Upper lobe of right lung (tissue), 1 donor: Measurements from ENCODE around the gene GASK1A. TPM values are rescaled to one million over a fixed set of nuclear protein-coding genes. Genes with fewer than 3 reads are reported as not detected.
"Not testable (repeated sequence)": the region's sequence is repeated elsewhere in the genome, so short reads cannot be mapped to it uniquely, and the experiment has no call there.

Experiments
- ATAC-seq: fragments of 200-7000 bp; cut with Tn5 transposase; one replicate; pipeline ENCODE4 v1.9.1; 2020; ENCODE audit warnings: mild to moderate bottlenecking, moderate library complexity
- DNase-seq: peaks from one replicate; pipeline ENCODE4 v3.0.0-alpha.2; 2020
- H3K27ac ChIP-seq: fragments of 200-600 bp; one replicate; pipeline ENCODE4 v1.8.0; 2022
- H3K27me3 ChIP-seq: fragments of 200-600 bp; one replicate; pipeline ENCODE4 v1.8.0; 2022; ENCODE audit warnings: mild to moderate bottlenecking
- H3K36me3 ChIP-seq: fragments of 200-600 bp; one replicate; pipeline ENCODE4 v1.8.0; 2022
- H3K4me1 ChIP-seq: fragments of 200-600 bp; one replicate; pipeline ENCODE4 v1.8.0; 2022
- H3K4me3 ChIP-seq: fragments of 200-600 bp; one replicate; pipeline ENCODE4 v1.8.0; 2022; ENCODE audit warnings: mild to moderate bottlenecking
- H3K9me3 ChIP-seq: fragments of 200-600 bp; one replicate; pipeline ENCODE4 v1.8.0; 2022
- intact Hi-C: fragments of 100-400 bp; cut with DNase I; formaldehyde crosslinking; loops from one replicate; pipeline ENCODE4 v1.11.0; 2022
- total RNA-seq: library from RNA; stranded (reverse); fragmentation: NEBNext Ultra II Directional; extraction: Animal tissue kit (Norgen Biotek cat#: 25700); gene quantifications from one replicate; pipeline ENCODE4 v1.2.1, GENCODE V29; 2021
- TF ChIP-seq, protein P1 (sequence below): fragments of 200-600 bp; IDR thresholded peaks from one replicate; pipeline ENCODE4 v1.8.0; 2022; ENCODE audit warnings: antibody characterized with exemption
- donor health status: DM: no; HTN: yes; CAD: no; lungs with severe emphysema.

The GASK1A gene
- total RNA-seq, 1 donor from 2014 or later: 3.9 TPM

DNA sequence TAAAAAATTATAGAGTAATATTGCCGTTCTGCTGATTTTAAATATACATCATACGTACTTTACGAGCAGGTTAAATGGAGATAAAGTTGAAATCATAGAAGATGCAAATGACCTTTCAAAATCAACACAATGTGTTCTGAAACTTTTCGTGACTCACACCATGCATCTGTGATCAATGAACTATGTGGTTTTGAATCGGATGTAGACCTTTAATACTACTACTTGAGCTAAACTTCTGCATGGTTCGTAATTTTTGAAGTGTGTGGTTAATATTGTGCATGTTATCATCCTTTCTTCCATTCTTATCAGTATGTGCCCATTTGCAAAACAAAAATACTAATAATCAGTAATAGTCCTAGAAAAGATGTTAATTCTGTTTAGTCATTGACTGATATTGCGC, 58.9 kb downstream of the GASK1A start:
- Histone ChIP-seq H3K4me1 (no peaks in the 10 kb centered on the region), H3K9me3 (no peaks in the 10 kb centered on the region), H3K27ac (no peak overlapping the region), H3K36me3 (no peaks in the 10 kb centered on the region), H3K4me3 (no peak overlapping the region), H3K27me3 (no peaks in the 10 kb centered on the region)
- intact Hi-C loops: no loop called here
- no peak for DNase-seq
- TF ChIP-seq, protein P1, sequence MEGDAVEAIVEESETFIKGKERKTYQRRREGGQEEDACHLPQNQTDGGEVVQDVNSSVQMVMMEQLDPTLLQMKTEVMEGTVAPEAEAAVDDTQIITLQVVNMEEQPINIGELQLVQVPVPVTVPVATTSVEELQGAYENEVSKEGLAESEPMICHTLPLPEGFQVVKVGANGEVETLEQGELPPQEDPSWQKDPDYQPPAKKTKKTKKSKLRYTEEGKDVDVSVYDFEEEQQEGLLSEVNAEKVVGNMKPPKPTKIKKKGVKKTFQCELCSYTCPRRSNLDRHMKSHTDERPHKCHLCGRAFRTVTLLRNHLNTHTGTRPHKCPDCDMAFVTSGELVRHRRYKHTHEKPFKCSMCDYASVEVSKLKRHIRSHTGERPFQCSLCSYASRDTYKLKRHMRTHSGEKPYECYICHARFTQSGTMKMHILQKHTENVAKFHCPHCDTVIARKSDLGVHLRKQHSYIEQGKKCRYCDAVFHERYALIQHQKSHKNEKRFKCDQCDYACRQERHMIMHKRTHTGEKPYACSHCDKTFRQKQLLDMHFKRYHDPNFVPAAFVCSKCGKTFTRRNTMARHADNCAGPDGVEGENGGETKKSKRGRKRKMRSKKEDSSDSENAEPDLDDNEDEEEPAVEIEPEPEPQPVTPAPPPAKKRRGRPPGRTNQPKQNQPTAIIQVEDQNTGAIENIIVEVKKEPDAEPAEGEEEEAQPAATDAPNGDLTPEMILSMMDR: no peak
- ATAC-seq: no peak

DNA sequence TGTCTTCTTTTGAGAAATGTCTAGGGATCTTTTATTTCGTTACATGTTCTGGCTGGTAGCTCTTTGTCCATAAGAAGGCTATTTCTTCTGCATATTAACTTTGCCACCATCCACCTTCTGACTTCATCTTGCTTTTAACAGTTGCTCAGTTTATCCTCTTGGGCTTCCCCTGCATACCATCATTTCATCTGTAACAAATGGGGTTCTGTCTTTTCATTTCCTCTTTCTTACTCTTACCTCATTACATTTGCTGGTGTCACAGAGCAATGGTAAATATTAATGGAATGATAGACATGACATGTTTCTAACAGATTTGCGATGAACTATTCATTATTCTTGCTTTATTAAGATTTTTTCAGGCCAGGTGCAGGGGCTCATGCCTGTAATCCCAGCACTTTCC, 62.4 kb downstream of the GASK1A start:
- intact Hi-C loops: no loop called here
- no peak overlapping the region for H3K4me3 ChIP-seq
- H3K27me3 ChIP-seq: no peaks in the 10 kb centered on the region
- DNase-seq: no peak
- no peaks in the 10 kb centered on the region for H3K36me3 ChIP-seq
- no peak overlapping the region for H3K27ac ChIP-seq
- ATAC-seq: no peak
- peaks cover 8% of the 10 kb centered on the region for H3K9me3 ChIP-seq
- H3K4me1 ChIP-seq: no peaks in the 10 kb centered on the region
- TF ChIP-seq, protein P1: no peak

DNA sequence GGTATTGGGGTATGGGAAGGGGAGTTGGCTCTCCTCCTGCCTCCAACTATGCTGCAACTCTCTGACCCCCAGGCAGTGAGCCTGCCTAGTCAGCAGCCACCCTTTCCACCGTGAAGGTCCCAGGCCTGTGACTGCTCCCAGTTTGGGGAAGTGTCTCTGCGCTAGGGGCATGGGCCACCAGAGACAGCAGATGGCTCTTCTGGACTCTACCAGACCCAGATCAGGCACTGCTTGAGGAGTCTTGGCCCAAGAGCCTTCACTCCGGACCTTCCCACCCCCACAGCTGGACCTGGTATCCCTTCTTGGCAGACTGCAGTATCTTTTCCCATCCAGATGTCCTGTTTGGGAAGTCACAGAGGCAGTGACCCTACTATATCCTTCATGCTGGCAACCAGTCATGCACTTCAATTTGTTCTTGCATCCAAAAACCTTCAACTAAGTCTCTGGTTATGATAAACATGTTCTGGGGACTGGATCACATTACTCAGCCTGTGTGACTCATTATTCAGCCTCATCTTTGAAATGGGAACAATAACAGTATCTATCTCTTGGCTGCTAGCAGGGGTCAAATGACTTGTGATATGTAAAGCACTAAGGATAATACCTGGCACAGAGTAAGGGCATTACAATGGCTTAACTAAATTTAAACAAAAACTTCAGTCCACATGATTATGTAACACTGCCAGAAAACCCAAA, 64.1 kb downstream of the GASK1A start:
- TF ChIP-seq, protein P1: no peak
- intact Hi-C loops: no loop called here
- H3K27me3 ChIP-seq: no peaks in the 10 kb centered on the region
- peaks cover 8% of the 10 kb centered on the region for H3K9me3 ChIP-seq
- DNase-seq (no peak), ATAC-seq (no peak)
- no peaks in the 10 kb centered on the region for H3K4me1 ChIP-seq
- no peak overlapping the region for H3K4me3 ChIP-seq
- H3K27ac ChIP-seq: no peak overlapping the region
- no peaks in the 10 kb centered on the region for H3K36me3 ChIP-seq

DNA sequence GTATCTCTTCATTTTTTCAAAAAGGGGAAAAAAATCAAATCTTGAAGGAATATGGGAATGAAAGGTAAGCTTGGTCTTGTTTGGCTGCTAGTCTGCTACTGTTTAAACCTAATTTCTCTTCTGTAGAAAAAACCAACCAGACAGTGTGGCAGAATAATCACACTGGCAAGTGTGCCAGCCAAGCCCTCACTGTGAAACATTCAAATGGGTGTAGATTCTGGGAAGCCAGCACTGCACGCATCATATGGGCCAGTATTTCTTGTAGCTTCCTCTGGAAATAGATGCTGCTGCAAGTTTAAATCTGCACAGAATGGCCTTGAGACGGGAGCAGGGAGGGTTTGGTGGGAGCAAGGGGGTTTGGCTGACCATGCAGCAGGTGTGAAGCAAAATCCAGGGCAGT, 64.7 kb downstream of the GASK1A start:
- H3K27ac ChIP-seq: no peak overlapping the region
- DNase-seq (no peak), ATAC-seq (no peak)
- H3K27me3 ChIP-seq: no peaks in the 10 kb centered on the region
- intact Hi-C loops: no loop called here
- H3K36me3 ChIP-seq: no peaks in the 10 kb centered on the region
- no peaks in the 10 kb centered on the region for H3K4me1 ChIP-seq
- H3K4me3 ChIP-seq: no peak overlapping the region
- peaks cover 12% of the 10 kb centered on the region for H3K9me3 ChIP-seq
- TF ChIP-seq, protein P1: no peak

DNA sequence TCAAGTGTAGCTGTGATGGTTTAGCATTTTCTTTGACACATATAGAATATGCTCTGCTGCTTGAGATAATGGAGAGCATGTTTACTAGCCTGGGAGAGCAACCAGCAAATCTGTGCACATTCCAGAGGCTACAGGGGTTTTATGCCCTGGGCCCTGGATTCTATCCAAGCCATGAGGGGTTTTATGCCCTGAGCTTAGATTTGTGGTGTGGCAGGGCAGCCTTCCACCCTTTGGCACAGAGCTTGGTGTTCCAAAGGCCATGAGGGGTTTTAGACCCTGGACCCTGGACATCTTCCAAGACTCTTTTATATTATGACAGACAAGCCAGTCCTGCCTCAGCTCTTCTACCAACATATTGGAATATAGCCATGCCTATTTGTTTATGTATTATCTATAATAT, 66.0 kb downstream of the GASK1A start:
- ATAC-seq, H3K27me3 ChIP-seq, intact Hi-C loops, DNase-seq, H3K27ac ChIP-seq, H3K4me1 ChIP-seq, H3K36me3 ChIP-seq, H3K4me3 ChIP-seq: not testable (repeated sequence)
- H3K9me3 ChIP-seq: peaks cover 18% of the 10 kb centered on the region

DNA sequence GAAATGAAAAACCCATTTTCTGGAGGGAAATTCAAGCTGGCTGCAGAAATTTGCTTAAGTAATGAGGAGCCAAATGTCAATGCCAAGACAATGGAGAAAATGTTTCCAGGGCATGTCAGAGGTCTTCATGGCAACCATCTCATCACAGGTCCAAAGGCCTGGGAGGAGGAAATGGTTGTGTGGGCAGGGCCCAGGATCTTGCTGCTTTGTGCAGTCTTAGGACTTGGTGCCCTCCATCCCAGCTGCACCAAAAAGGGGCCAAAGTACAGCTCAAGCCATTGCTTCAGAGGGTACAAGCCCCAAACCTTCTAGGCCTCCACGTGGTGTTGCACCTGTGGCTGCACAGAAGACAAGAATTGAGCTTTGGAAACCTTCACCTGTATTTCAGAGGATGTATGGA, 67.5 kb downstream of the GASK1A start:
- no peak for ATAC-seq
- no peak for DNase-seq
- Histone ChIP-seq H3K4me1 (no peaks in the 10 kb centered on the region), H3K27me3 (no peaks in the 10 kb centered on the region), H3K27ac (no peak overlapping the region), H3K9me3 (peaks cover 18% of the 10 kb centered on the region), H3K36me3 (no peaks in the 10 kb centered on the region), H3K4me3 (no peak overlapping the region)
- TF ChIP-seq, protein P1: no peak
- intact Hi-C loops: no loop called here
